Vagina (tissue), 2 donors: ENCODE measurements around the gene HECTD2. TPM values are rescaled to one million over a fixed set of nuclear protein-coding genes. Genes with fewer than 3 reads are reported as not detected.

ENCODE experiments used
- DNase-seq, 2 donors: peaks; one replicate each; pipeline ENCODE4 v3.0.0-alpha.2; 2017; ENCODE audit errors: extremely low spot score in 2 of 2
- H3K27ac ChIP-seq: fragments of 200-600 bp; sonication (generic); one replicate; pipeline ENCODE4 v1.5.1; 2019
- H3K27me3 ChIP-seq: fragments of 200-600 bp; sonication (generic); one replicate; pipeline ENCODE4 v1.5.1; 2019
- H3K36me3 ChIP-seq, 2 donors: fragments of 200-600 bp; sonication (generic); one replicate each; pipeline ENCODE4 v1.5.1; 2017 to 2019
- H3K4me1 ChIP-seq: fragments of 200-600 bp; sonication (generic); one replicate; pipeline ENCODE4 v1.5.1; 2019
- H3K4me3 ChIP-seq, 2 donors: fragments of 200-600 bp; sonication (generic); 1 replicate in 1 of 2; 2 replicates in 1 of 2; pipeline ENCODE4 v1.5.1; 2016 to 2019
- H3K9me3 ChIP-seq: fragments of 200-600 bp; sonication (generic); one replicate; pipeline ENCODE4 v1.5.1; 2019
- CTCF ChIP-seq, 3 experiments: fragments of 450-650 bp in 2 of 3; fragments of 200-600 bp in 1 of 3; sonication (generic) in 1 of 3; IDR thresholded peaks; one replicate each; pipeline ENCODE4 v1.5.1; 2017 to 2019; ENCODE audit warnings: antibody characterized with exemption in 3 of 3, mild to moderate bottlenecking in 2 of 3, moderate library complexity in 2 of 3
- POLR2A ChIP-seq, 2 donors: fragments of 450-650 bp; IDR thresholded peaks; one replicate each; pipeline ENCODE4 v1.6.1; 2017; ENCODE audit warnings: antibody characterized with exemption in 2 of 2, mild to moderate bottlenecking in 2 of 2, moderate library complexity in 2 of 2
- POLR2AphosphoS5 ChIP-seq, 2 donors: sonication (generic); formaldehyde crosslinking; IDR thresholded peaks; one replicate each; pipeline ENCODE4 v1.9.0; 2017; ENCODE audit warnings: antibody characterized with exemption in 2 of 2, mild to moderate bottlenecking in 2 of 2, low read depth in 1 of 2; ENCODE audit not compliant: insufficient read depth in 1 of 2
- intact Hi-C: fragments of 100-400 bp; cut with DNase I; formaldehyde crosslinking; loops from one replicate; pipeline ENCODE4 v1.15.1; 2023
- total RNA-seq: library from RNA; depleted of rRNA; stranded (reverse); fragments of >200 nt; gene quantifications from one replicate; pipeline ENCODE4 v1.2.3, GENCODE V29; 2016

The HECTD2 gene
- total RNA-seq, 1 donor from 2014 or later: 13.3 TPM

GRCh38 chr10:91416339-91416855, 6.3 kb downstream of the HECTD2 start:
- DNase-seq: no peak
- TF ChIP-seq POLR2A (IDR thresholded peaks at IDR 0.05) (no peak), CTCF (IDR thresholded peaks at IDR 0.05) (no peak), POLR2AphosphoS5 (IDR thresholded peaks at IDR 0.05; ENCODE audit: insufficient read depth in 1 of 2, low read depth in 1 of 2) (no peak)
- intact Hi-C loops: no loop called here
- H3K4me1 ChIP-seq: peaks cover 32% of the 10 kb centered on the region
- H3K9me3 ChIP-seq: no peaks in the 10 kb centered on the region
- no peak overlapping the region for H3K27ac ChIP-seq
- H3K36me3 ChIP-seq: no peaks in the 10 kb centered on the region
- no peaks in the 10 kb centered on the region for H3K27me3 ChIP-seq
- no peak overlapping the region for H3K4me3 ChIP-seq

- H3K4me1 ChIP-seq: peaks cover 22% of the 10 kb centered on the region
- intact Hi-C loops: no loop called here
- H3K27ac ChIP-seq: no peak overlapping the region
- no peak for DNase-seq
- H3K9me3 ChIP-seq: no peaks in the 10 kb centered on the region
- no peaks in the 10 kb centered on the region for H3K36me3 ChIP-seq
- no peak overlapping the region for H3K4me3 ChIP-seq
- TF ChIP-seq CTCF (IDR thresholded peaks at IDR 0.05): no peak
- TF ChIP-seq POLR2AphosphoS5 (IDR thresholded peaks at IDR 0.05; ENCODE audit: insufficient read depth in 1 of 2, low read depth in 1 of 2): no peak
- TF ChIP-seq POLR2A (IDR thresholded peaks at IDR 0.05): no peak
- H3K27me3 ChIP-seq: no peaks in the 10 kb centered on the region
Measured at GRCh38 chr10:91418416-91418815, 8.3 kb downstream of the HECTD2 start.

GRCh38 chr10:91420868-91421267, 10.7 kb downstream of the HECTD2 start:
- no peaks in the 10 kb centered on the region for H3K36me3 ChIP-seq
- H3K4me1 ChIP-seq: peaks cover 10% of the 10 kb centered on the region
- intact Hi-C loops: no loop called here
- DNase-seq: no peak
- H3K9me3 ChIP-seq: no peaks in the 10 kb centered on the region
- no peaks in the 10 kb centered on the region for H3K27me3 ChIP-seq
- no peak for TF ChIP-seq POLR2A (IDR thresholded peaks at IDR 0.05)
- no peak for TF ChIP-seq CTCF (IDR thresholded peaks at IDR 0.05)
- no peak for TF ChIP-seq POLR2AphosphoS5 (IDR thresholded peaks at IDR 0.05; ENCODE audit: insufficient read depth in 1 of 2, low read depth in 1 of 2)
- H3K4me3 ChIP-seq: no peak overlapping the region
- no peak overlapping the region for H3K27ac ChIP-seq

- intact Hi-C loops: no loop called here
- no peak for TF ChIP-seq POLR2A (IDR thresholded peaks at IDR 0.05)
- no peak for TF ChIP-seq CTCF (IDR thresholded peaks at IDR 0.05)
- no peak for TF ChIP-seq POLR2AphosphoS5 (IDR thresholded peaks at IDR 0.05; ENCODE audit: insufficient read depth in 1 of 2, low read depth in 1 of 2)
- DNase-seq: no peak
- Histone ChIP-seq H3K36me3 (no peaks in the 10 kb centered on the region), H3K27ac (no peak overlapping the region), H3K4me3 (no peak overlapping the region), H3K4me1 (no peaks in the 10 kb centered on the region), H3K27me3 (no peaks in the 10 kb centered on the region), H3K9me3 (no peaks in the 10 kb centered on the region)
Measured at GRCh38 chr10:91422915-91423314, 12.8 kb downstream of the HECTD2 start.

GRCh38 chr10:91424016-91424415, 13.9 kb downstream of the HECTD2 start:
- no peaks in the 10 kb centered on the region for H3K27me3 ChIP-seq
- no peak for TF ChIP-seq POLR2A (IDR thresholded peaks at IDR 0.05)
- intact Hi-C loops: no loop called here

More at GRCh38 chr10:91424016-91424415, 13.9 kb downstream of the HECTD2 start:
- no peaks in the 10 kb centered on the region for H3K4me1 ChIP-seq
- no peak for DNase-seq
- no peaks in the 10 kb centered on the region for H3K9me3 ChIP-seq
- no peak overlapping the region for H3K4me3 ChIP-seq
- no peaks in the 10 kb centered on the region for H3K36me3 ChIP-seq
- no peak overlapping the region for H3K27ac ChIP-seq
